NCI-H2029 (cell line): Measurements from ENCODE around the gene ABCA5.
"Not testable (repeated sequence)": the region's sequence is repeated elsewhere in the genome, so short reads cannot be mapped to it uniquely, and the experiment has no call there.

Source experiments
- DNase-seq: peaks from one replicate; lab custom pipeline; 2025; lab: John Stamatoyannopoulos, UW

The ABCA5 gene

GRCh38 chr17:69208640-69209039 lies 118.3 kb downstream of the ABCA5 start:
- no peak for DNase-seq

- DNase-seq, result no peak
These were observed 119.8 kb downstream of the ABCA5 start for GRCh38 chr17:69207151-69207550.

DNA sequence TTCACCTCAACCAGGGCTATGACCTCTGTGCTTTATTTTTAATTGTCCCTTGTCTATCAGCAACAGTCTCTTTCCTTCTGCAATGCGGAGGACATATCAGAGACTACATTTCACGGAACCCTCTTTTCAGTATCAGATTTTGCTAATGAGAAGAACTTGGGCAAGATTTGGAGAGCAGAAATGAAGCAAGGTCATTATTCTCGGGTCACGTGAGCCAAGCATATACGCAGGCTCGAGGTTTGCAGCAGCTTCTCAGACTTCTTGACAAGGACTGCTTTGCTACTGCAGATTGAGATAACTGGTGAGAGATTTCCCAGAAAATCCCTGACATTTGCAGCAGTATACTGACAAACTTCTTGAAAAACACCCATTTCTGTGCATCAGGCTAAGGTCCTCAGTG lies 128.7 kb downstream of the ABCA5 start:
- DNase-seq, result no peak

DNA sequence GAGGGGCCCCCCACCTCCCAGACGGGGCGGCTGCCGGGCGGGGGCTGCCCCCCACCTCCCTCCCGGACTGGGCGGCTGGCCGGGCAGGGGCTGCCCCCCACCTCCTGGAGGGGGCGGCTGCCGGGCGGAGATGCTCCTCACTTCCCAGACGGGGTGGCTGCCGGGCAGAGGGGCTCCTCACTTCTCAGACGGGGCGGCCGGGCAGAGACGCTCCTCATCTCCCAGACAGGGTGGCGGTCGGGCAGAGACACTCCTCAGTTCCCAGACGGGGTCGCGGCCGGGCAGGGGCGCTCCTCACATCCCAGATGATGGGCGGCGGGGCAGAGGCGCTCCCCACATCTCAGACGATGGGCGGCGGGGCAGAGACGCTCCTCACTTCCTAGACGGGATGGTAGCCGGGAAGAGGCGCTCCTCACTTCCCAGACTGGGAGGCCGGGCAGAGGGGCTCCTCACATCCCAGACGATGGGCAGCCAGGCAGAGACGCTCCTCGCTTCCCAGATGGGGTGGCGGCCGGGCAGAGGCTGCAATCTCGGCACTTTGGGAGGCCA lies 130.8 kb downstream of the ABCA5 start:
- DNase-seq, result not testable (repeated sequence)
